T-helper 22 cell (primary cell): ENCODE data around the gene COP1.
"Not testable (repeated sequence)": the region's sequence is repeated elsewhere in the genome, so short reads cannot be mapped to it uniquely, and the experiment has no call there.

Source experiments
- DNase-seq: peaks from one replicate; pipeline ENCODE4 v3.0.0-alpha.2; 2020; ENCODE audit warnings: low read depth

The COP1 gene

DNA sequence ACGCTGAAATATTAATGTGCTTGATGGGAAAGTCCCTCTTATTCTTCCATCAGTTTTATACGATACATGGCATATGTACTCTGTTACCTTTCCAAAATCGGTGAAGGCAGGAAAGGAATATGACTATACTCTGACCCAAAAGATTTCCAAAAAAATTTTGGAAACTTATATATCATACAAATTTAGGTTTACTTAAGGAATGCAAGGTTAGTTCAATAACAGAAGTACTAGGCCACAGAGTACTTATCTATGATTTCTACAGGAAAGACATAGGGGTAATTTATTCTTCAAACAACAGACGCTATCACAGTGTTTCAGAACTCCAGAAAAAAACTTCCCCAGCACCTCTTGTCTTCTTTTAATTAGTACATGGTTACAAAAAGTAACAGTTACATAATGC, 84.8 kb downstream of the COP1 start:
- DNase-seq, result no peak

DNA sequence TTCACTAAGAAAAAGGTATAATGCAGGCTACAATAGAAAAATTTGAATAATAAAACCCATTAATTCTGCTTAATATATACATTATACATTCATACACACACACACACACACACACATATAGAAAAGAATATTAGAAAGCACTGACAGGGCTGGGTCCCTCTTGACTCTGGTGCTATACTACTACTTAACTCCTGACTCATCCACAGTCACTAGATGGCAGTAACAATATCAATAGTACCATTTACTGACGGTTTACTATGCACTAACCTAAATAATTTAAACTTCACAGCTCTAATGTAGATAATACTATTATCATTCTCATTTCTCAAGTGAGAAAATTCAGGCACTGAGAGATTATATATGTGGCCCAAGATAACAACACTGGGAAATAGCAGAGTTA, 87.5 kb downstream of the COP1 start:
- no peak for DNase-seq

DNA sequence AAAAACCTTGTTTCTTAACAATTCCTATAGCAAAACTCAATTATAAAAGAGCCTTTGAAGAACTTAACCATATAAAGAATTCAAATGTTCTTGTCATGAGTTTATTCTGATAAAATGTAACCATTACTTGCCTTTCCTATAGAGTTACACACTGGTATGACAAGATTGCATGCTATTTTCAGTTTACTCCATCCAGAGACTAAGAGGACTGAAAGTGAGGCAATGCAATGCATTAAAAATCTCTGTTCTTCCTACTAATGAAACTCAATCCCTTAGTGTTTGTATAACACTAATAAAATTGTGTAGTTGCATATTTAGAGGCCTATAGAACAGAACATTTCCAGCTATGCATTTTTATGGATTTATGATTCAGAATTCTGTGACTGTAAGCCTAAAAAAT, 88.1 kb downstream of the COP1 start:
- no peak for DNase-seq

DNA sequence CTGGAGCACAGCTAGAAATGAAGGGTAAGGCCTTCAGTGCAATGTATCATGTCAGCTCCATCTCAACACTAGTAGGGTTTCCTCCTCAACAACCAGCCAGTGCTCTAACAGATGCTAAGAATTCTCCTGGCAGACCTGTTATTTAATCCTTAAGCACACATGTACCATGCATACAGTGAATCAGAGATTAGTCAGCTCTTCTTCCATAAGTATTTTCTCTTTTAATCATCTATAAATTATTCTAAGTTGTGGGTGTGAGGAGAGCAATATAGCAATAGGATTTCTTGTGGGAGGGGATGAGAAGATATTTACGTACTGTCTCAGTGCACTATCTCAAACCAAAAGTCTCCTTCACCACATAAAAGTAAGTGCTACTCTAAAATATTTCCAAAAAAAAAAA, 95.3 kb downstream of the COP1 start:
- DNase-seq, result no peak

DNA sequence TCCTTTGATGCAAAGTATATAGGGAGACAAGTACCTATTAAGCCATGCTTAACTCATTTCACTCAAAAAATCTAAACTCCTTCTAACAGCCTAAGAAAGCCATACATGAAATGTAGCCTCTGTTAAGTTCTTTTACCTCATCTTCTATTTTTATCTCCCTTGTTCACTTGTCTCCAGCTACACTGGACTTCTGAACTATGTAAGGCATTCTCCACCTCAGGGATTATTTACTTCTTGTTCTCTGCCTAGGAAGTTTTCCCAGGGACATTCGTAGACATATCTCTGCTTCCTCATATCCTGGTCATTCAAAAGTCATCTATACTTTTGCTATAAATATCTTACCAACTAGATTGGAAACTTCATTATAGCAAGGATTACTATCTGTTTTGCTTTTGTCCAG, 96.9 kb downstream of the COP1 start:
- DNase-seq, result no peak

DNA sequence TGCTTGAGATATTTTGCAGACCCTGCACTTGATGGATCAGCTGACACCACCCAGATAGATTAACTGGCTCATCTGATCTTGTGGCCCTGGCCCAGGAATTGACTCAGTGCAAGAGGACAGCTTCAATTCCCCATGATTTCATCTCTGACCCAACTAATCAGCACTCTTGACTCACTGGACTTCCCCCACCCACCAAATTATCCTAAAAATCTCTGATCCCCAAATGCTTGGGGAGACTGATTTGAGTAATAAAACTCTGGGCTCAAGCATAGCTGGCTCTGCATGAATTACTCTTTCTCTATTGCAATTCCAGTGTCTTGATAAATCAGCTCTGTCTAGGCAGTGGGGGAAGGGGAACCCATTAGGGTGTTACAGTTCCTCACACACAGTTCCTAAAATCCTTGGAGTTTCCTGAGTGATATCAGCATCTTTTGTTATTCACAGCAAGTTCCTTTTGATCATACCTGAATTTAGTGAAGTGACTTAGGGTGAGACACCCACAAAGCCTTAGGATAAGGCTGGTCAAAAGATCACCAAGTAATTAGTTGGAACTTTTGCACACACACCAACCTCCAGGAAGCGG, 104.2 kb downstream of the COP1 start:
- no peak for DNase-seq

DNA sequence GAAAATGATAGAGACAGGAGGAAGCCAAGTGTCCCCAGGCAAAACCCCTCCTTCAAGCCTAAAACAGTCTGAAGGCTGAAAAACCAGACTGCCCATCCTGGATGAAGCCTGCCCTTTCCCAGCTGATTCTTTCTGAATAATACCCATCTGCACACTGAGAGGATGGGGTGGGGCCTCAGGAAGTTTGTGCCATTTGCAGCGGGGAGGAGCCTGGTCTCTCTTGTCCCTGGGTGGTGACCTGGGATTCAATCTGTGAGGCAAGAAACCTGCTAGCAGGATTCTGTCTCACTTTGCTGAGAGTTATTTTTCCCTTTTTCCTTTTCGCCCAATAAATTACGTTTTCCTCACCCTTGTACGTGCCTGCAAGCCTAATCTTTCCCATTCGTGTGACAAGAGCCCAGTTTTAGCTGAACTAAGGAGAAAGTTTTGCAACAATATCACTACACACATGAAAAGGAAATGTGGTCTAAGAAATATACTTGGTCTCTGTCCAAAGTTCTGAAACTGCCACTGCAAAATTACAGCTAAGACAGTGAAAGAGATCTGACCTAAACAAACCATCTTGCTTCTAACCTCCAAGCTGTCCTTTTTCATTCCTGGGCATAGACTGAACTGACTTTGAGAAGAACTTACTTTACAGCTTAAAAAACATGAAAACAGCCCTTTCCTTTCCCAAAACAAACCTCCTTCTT, 105.0 kb downstream of the COP1 start:
- no peak for DNase-seq

DNA sequence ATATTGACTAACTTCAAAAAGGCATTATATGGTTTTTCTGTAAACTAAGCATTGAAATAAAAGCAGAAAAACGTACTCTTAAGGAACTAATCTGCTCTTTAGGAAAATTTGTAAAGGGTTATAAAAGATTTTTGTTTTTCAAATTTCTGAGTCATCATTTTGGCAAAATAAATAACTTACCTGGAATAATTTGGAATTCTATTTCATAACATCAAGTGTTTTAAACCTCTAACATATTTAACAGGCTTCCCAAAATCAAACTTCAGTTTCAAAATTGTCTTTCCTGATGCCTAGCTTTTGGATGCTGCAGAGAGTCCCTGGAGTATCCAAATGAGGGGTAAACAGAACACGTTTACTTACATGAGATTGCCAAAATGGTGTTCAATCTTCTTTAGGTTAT, 108.5 kb downstream of the COP1 start:
- DNase-seq, result no peak

DNA sequence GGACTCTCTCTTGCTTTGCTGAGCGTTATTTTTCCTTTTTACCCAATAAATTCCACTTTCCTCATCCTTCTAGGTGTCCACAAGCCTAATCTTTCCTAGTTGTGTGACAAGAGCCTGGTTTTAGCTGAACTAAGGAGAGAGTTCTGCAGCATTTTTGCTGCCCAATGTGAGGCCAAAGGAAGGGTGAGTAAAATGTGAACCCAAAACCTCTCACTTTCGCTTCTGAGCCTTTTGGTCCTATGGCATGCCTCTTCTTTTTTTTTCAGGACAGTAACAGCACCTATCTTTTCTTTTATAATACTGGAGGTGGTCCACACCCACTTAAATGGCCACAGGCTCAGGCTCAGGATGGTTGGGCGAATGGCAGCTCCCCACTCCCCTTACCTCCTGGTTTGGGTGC, 111.1 kb downstream of the COP1 start:
- no peak for DNase-seq

DNA sequence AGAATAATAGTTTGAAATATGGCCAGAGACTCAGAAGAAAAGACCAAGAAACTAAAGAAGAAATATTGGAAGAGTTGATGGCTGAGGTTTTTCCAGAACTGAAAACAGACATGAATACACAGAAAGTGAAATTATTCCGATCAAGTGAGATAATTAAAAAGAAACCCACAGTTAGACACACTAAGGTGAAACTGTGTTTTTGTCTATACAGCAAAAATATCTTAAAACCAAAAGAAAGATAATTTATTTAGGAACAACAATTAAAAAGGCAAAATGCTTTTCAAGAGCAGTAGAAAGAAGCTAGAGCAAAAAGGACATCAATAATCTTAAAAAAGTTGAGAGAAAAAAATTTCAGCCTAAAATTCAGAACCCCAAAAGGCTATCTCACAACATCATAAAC, 116.3 kb downstream of the COP1 start:
- no peak for DNase-seq

DNA sequence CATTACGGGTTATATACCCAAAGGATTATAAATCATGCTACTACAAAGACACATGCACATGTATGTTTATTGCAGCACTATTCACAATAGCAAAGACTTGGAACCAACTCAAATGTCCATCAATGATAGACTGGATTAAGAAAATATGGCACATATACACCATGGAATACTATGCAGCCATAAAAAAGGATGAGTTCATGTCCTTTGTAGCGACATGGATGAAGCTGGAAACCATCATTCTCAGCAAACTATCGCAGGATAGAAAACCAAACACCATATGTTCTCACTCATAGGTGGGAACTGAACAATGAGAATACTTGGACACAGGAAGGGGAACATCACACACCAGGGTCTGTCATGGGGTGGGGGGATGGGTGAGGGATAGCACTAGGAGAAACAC, 119.3 kb downstream of the COP1 start:
- DNase-seq, result not testable (repeated sequence)

DNA sequence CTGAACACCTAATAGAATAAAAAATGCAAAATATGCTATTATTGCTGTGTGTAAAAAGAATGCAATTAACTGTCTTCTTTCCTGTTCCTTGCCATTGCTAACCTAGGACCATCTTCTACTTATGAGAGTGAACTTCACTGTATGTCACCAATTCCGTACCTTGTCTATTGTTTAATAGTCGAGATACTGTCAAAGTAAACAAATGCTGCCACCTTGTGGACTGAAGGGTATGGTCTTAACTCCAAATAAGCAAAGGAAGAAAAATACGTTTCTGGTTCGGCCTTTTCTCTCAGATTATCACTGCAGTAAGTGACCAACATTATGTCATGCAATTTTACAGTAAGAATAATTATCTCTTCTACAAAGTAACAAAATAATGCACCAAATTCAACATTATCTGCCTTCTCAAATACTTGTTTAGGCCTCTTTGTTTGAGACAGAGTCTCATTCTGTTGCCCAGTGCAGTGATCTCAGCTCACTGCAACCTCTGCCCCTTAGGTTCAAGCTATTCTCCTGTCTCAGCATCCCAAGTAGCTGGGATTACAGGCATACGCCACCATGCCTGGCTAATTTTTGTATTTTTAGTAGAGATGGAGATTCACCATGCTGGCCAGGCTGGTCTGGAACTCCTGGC, 133.4 kb downstream of the COP1 start:
- DNase-seq, result no peak

DNA sequence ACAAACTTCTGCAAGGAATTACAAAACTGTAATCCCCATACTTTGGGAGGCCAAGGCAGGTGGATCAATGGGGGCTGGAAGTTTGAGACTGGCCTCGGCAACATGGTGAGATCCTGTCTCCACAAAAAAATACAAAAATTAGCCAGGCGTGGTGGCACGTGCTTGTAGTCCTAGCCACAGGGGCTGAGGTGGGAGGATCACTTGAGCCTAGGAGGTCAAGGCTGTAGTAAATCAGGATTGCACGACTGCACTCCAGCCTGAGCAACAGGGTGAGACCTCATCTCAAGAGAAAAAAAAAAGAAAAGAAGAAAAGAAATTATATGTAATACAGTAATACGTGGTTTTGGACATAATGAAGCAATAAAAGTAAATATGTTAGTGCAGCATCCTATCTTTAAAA, 138.2 kb downstream of the COP1 start:
- no peak for DNase-seq

DNA sequence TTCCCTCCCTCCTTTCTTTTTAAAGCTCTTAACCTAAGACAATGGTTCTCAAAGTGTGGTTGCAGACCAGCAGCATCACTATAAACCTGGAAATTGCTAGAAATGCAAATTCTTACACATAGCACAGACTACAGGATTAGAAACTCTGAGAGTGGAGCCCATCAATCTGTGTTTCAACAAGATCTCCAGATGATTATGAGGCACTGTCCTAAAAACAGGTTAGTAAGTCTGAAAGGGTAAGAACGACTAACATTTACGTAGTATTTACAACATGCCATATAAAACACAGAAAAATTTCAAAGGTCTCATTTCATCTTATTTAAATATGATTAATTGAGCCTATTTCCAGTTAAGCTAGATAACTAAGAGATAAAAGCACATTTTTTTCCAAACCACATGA, 138.8 kb downstream of the COP1 start:
- no peak for DNase-seq

DNA sequence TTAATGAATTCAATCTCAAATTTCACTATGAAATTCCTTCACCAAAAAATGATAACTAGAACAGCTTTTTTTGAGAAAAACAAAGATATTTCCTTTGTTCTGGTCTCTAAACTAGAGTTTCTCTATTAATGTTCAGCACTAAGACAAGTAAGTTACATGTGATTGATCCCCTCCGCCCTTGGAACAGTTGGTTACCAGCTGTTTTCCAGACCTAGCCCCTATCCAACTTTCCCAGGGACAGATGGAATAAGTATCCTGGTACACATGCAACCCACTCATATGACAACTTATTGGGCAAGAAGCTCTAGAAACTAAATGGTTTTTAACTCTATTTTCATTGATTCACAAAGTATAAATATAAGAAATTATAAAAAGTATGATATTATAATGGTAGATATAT, 140.4 kb downstream of the COP1 start:
- no peak for DNase-seq

DNA sequence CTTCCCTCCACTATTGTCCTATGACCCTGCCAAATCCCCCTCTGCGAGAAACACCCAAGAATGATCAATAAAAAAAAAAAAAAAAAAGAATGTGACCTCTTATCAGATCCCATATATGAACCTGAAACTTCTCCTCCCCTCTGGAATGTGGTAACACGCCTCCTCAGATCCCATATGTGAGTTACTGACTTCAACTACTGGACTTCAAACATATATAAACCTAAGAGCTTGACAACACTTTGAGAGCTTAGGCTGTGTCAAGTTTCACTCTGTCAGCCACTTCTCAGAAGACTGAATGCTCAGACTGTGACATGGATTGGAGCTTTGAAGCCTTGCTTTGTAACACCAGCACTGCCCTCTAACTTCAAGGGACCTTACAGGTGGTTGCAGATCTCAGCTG, 148.4 kb downstream of the COP1 start:
- DNase-seq, result no peak

DNA sequence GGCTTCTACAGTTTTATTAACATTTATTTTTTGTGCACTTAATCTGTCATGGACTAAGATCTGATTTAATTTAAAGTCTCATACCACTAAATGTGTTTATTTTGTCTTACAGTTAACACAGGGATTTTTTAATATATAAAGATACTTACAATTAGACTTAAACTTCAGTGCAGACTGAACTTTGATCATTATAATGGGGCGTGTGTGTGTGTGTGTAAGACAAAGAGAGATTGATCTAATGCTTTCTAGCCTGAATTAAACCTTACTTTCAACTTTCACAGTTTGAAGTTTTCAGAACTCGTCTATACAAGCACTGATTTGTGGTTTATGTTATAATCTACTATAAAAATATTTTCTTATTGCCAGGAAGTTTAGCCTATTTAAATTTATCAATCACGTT, 150.8 kb downstream of the COP1 start:
- no peak for DNase-seq

DNA sequence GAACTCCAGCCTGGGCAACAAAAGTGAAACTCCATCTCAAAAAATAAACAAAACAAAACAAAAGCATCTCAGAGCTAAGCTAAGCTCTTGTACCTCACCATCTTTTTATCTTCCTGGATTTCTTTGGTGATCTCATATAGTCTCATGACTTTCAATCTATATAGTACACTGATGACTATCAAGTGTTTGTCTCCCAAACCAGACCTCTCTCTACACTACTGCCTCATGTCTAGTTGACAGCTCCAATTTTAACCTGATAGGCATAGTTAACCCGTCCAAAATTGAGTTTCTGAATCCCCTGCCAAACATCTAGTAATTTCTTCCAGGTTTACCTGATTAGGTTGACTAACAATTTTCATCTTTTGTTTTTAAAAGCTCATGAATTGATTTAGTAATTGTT, 151.7 kb downstream of the COP1 start:
- no peak for DNase-seq

DNA sequence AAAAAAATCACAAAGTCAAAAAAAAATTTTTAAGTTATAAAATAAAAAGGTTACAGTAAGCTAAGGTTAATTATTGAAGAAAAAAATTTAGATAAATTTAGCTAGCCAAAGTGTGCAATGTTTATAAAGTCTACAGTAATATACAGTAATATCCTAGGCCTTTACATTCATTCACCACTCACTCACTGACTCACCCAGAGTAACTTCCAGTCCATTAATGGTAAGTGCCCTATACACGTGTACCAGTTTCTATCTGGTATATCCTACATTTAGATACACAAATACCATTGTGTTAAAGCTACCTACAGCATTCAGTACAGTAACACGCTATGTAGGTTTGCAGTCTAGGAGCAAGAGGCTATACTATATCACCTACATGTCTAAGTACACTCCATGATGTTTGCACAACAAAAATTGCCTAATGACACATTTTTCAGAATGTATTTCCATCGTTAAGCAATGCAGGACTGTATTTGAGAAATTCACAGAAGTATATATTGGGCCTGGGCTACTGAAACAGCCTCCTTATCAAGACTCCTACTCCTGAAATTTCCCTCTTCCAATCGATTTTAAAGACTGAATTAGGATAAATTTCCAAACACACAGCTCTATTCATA, 155.1 kb downstream of the COP1 start:
- no peak for DNase-seq

DNA sequence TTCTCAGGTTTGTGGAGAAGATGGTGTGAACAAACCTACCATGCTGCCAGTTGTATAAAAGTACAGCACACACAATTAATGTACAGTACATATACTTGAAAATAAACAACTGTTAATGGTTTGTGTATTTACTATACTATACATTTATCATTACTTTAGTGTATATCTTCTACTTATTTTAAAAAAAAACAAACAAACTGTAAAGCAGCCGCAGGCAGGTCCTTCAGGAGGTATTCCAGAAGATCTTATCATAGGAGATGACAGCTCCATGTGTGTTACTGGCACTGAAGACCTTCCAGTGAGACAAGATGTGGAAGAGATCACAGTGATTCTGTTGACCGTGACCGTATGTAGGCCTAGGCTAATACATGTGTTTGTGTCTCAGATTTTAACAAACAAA, 155.7 kb downstream of the COP1 start:
- DNase-seq, result no peak

DNA sequence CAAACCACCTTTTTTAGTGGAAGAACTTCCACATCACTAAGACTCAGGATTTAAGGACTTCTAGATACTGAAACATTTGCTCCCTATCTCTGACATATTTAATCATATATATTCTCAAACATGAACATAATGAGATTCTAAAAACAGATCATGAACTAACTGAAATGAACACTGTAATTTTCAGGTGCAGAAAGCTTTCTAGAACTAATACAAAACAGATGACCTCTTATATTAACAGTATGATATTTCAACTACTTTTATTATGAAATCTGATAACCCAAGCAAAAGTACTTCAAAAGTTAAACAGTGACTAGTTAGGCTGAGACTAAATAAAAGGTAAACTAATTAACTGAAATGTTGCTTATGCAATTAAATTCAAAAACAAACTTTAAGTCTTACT, 157.5 kb downstream of the COP1 start:
- no peak for DNase-seq

DNA sequence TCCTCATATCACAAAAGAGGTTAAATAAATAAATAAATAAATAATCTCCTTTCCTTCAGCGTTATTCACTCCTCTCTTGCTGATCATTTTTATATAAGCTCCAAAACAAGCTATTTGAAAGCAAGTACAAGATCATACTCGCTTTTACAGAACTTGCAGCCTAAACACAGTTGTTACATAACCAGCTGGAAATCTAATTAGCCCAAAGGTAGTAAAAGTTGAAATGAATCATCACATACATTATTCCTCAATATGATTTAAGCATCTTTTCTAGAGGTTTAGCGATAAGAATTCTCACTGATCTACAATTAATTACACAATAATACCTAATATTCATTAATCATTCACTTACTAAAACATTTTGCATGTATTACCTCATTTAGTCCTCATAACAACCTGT, 160.2 kb downstream of the COP1 start:
- no peak for DNase-seq

DNA sequence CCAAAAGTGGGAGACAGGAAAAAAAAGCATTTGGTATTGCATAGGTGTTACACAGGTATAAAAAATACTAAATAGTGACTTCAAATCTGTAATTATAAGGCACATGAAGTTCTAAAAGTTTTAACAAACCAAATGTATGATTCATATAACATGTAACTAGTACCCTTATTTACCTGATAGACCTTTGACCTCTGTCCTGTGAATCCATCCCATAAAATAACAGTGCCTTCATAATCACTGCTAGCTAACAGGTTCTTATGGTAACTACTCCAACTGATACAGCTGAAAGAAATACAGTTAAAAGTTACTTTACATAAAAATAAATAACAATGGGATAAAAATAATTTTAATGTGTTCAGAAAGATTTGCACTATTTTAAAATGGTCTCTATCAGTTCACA, 163.5 kb downstream of the COP1 start:
- no peak for DNase-seq

DNA sequence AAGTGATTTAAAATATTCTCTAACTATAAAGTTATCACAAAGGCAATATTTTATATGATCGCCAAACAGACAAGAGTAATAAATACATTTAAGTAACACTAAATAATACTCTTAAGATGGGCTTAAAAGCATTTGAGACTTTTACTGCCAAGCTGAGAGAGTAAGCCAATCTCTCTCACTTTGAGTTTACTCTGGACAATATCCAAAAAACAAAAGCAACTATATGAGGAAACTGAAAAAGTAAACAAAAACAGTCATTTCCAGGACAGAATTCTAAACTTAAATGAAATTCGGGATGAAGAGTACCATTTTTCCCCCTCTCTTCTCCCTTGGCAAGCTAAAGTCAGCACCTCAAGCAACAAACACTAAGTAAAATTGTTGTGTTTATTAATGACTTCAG, 173.2 kb downstream of the COP1 start:
- no peak for DNase-seq
